H9 (cell line): Measurements from ENCODE around the gene ANXA4. TPM values are rescaled to one million over a fixed set of nuclear protein-coding genes. Genes with fewer than 3 reads are reported as not detected.

Experiments
- DNase-seq: peaks from one replicate; pipeline ENCODE4 v3.0.0-alpha.2; 2017
- H2AFZ ChIP-seq: one replicate; pipeline ENCODE4 v1.6.1; 2013; ENCODE audit warnings: mild to moderate bottlenecking, low read length, control low read depth, moderate library complexity
- H2AK5ac ChIP-seq: 2 replicates; pipeline ENCODE4 v1.6.1; 2013; ENCODE audit warnings: low read length, control low read depth, mixed read lengths; ENCODE audit not compliant: insufficient read length
- H2BK120ac ChIP-seq: one replicate; pipeline ENCODE4 v1.6.1; 2013; ENCODE audit warnings: low read depth, mild to moderate bottlenecking, low read length, control low read depth, inconsistent platforms; ENCODE audit not compliant: poor library complexity, severe bottlenecking
- H2BK12ac ChIP-seq: 2 replicates; pipeline ENCODE4 v1.6.1; 2013; ENCODE audit warnings: low read length, control low read depth, mixed read lengths, low read depth; ENCODE audit not compliant: insufficient read length
- H2BK15ac ChIP-seq: 2 replicates; pipeline ENCODE4 v1.6.1; 2013; ENCODE audit warnings: low read depth, low read length, control low read depth
- H2BK20ac ChIP-seq: one replicate; pipeline ENCODE4 v1.6.1; 2013; ENCODE audit warnings: low read depth, mild to moderate bottlenecking, low read length, control low read depth, inconsistent platforms; ENCODE audit not compliant: poor library complexity, severe bottlenecking
- H2BK5ac ChIP-seq: 2 replicates; pipeline ENCODE4 v1.6.1; 2013; ENCODE audit warnings: low read length, control low read depth, mixed read lengths; ENCODE audit not compliant: insufficient read length
- H3K14ac ChIP-seq: 2 replicates; pipeline ENCODE4 v1.6.1; 2013; ENCODE audit warnings: low read length, control low read depth; ENCODE audit not compliant: insufficient read depth
- H3K18ac ChIP-seq: 2 replicates; pipeline ENCODE4 v1.6.1; 2013; ENCODE audit warnings: low read depth, mild to moderate bottlenecking, mixed read lengths, low read length, control low read depth; ENCODE audit not compliant: insufficient read length
- H3K23ac ChIP-seq: 2 replicates; pipeline ENCODE4 v1.6.1; 2013; ENCODE audit warnings: low read length, control low read depth, mixed read lengths, low read depth; ENCODE audit not compliant: insufficient read length
- H3K23me2 ChIP-seq: 2 replicates; pipeline ENCODE4 v1.6.1; 2013; ENCODE audit warnings: low read depth, mild to moderate bottlenecking, mixed read lengths, low read length, control low read depth; ENCODE audit not compliant: insufficient read length, poor library complexity, severe bottlenecking
- H3K27ac ChIP-seq: 2 replicates; pipeline ENCODE4 v1.5.1; 2013; ENCODE audit warnings: low read length, control low read depth, mixed read lengths, low read depth; ENCODE audit not compliant: insufficient read length
- H3K27me3 ChIP-seq: 2 replicates; pipeline ENCODE4 v1.6.1; 2013; ENCODE audit warnings: low read length, control low read depth, inconsistent platforms; ENCODE audit not compliant: insufficient read depth
- H3K4ac ChIP-seq: 2 replicates; pipeline ENCODE4 v1.6.1; 2013; ENCODE audit warnings: low read depth, mild to moderate bottlenecking, control low read depth, inconsistent platforms, low read length, moderate library complexity
- H3K4me1 ChIP-seq: 2 replicates; pipeline ENCODE4 v1.6.1; 2013; ENCODE audit warnings: low read length, control low read depth, inconsistent platforms; ENCODE audit not compliant: insufficient read depth
- H3K4me2 ChIP-seq: 2 replicates; pipeline ENCODE4 v1.6.1; 2013; ENCODE audit warnings: low read length, control low read depth, mixed read lengths; ENCODE audit not compliant: insufficient read length, insufficient read depth
- H3K56ac ChIP-seq: 2 replicates; pipeline ENCODE4 v1.6.1; 2013; ENCODE audit warnings: low read depth, mild to moderate bottlenecking, mixed read lengths, low read length, control low read depth; ENCODE audit not compliant: insufficient read length
- H3K79me1 ChIP-seq: 2 replicates; pipeline ENCODE4 v1.6.1; 2013; ENCODE audit warnings: low read depth, mild to moderate bottlenecking, moderate library complexity, low read length, control low read depth, inconsistent platforms; ENCODE audit not compliant: insufficient read depth, poor library complexity, severe bottlenecking
- H3K79me2 ChIP-seq: 2 replicates; pipeline ENCODE4 v1.6.1; 2013; ENCODE audit warnings: low read length, control low read depth, inconsistent platforms; ENCODE audit not compliant: insufficient read depth
- H3K9ac ChIP-seq: 2 replicates; pipeline ENCODE4 v1.6.1; 2013; ENCODE audit warnings: low read length, control low read depth, mixed read lengths; ENCODE audit not compliant: insufficient read length; ENCODE audit errors: extremely low read depth
- H3K9me3 ChIP-seq: one replicate; pipeline ENCODE4 v1.6.1; 2013; ENCODE audit warnings: low read depth, low read length, inconsistent platforms; ENCODE audit not compliant: control insufficient read depth
- H3T11ph ChIP-seq: one replicate; pipeline ENCODE4 v1.6.1; 2013; ENCODE audit warnings: mild to moderate bottlenecking, low read length, control low read depth, inconsistent platforms
- H4K20me1 ChIP-seq: one replicate; pipeline ENCODE4 v1.6.1; 2013; ENCODE audit not compliant: control insufficient read depth, insufficient read length, insufficient read depth
- H4K5ac ChIP-seq: 2 replicates; pipeline ENCODE4 v1.6.1; 2013; ENCODE audit warnings: low read depth, mild to moderate bottlenecking, mixed read lengths, low read length, control low read depth; ENCODE audit not compliant: insufficient read length
- H4K8ac ChIP-seq: replicated peaks from 2 replicates; pipeline ENCODE4 v1.6.1; 2013; ENCODE audit warnings: low read length, control low read depth, mixed read lengths, low read depth; ENCODE audit not compliant: insufficient read length
- H4K91ac ChIP-seq: 2 replicates; pipeline ENCODE4 v1.6.1; 2013; ENCODE audit warnings: low read depth, mild to moderate bottlenecking, moderate library complexity, mixed read lengths, low read length, control low read depth; ENCODE audit not compliant: insufficient read length
- H3K27ac Mint-ChIP-seq, 3 experiments: 2 replicates in 2 of 3; 3 replicates in 1 of 3; pipeline ENCODE4 v1.8.0; 2020 to 2021; ENCODE audit warnings: mixed read lengths in 3 of 3, mild to moderate bottlenecking in 1 of 3, moderate library complexity in 1 of 3
- H3K27me3 Mint-ChIP-seq: 2 replicates; pipeline ENCODE4 v1.8.0; 2021; ENCODE audit warnings: low read depth, mild to moderate bottlenecking, moderate library complexity, mixed read lengths
- H3K36me3 Mint-ChIP-seq, 3 experiments: 2 replicates in 2 of 3; 3 replicates in 1 of 3; pipeline ENCODE4 v1.8.0; 2020 to 2021; ENCODE audit warnings: low read depth in 3 of 3, mixed read lengths in 3 of 3; ENCODE audit not compliant: insufficient read depth in 1 of 3
- H3K4me1 Mint-ChIP-seq, 2 experiments: 2 replicates each; pipeline ENCODE4 v1.8.0; 2020; ENCODE audit warnings: mixed read lengths in 2 of 2
- H3K4me3 Mint-ChIP-seq, 2 experiments: 2 replicates in 1 of 2; 3 replicates in 1 of 2; pipeline ENCODE4 v1.8.0; 2020 to 2021; ENCODE audit warnings: mild to moderate bottlenecking in 2 of 2, mixed read lengths in 2 of 2, moderate library complexity in 1 of 2
- H3K9me3 Mint-ChIP-seq, 2 experiments: 2 replicates in 1 of 2; 3 replicates in 1 of 2; pipeline ENCODE4 v1.8.0; 2020; ENCODE audit warnings: mild to moderate bottlenecking in 2 of 2, mixed read lengths in 2 of 2, moderate library complexity in 1 of 2
- CTCF ChIP-seq: fragments of 200-600 bp; sonication (generic); conservative IDR thresholded peaks from 3 replicates; pipeline ENCODE4 v1.8.0; 2021; ENCODE audit warnings: antibody characterized with exemption, mild to moderate bottlenecking
- WGBS: extraction: QIAGEN DNeasy Blood & Tissue Kit; methylation state at CpG from one replicate; pipeline ENCODE4 v1.1.7; 2013; ENCODE audit warnings: missing lambda C conversion rate, low lambda C conversion rate, mixed read lengths; ENCODE audit not compliant: insufficient read length; ENCODE audit errors: extremely low coverage; 5-methylcytosine and 5-hydroxymethylcytosine counted together
- total RNA-seq: library from RNA; stranded (reverse); gene quantifications from 2 replicates; pipeline ENCODE4 v1.2.1, GENCODE V29; 2021

The ANXA4 gene
- total RNA-seq, 1 experiment from 2014 or later, result 14.4 TPM

- no peaks in the 10 kb centered on the region for H3K4me1 ChIP-seq
- H3K9ac ChIP-seq, result no peak overlapping the region
- H2BK120ac ChIP-seq, result no peak overlapping the region
- peaks cover 0 to 4% (median 0%) of the 10 kb centered on the region in 3 experiments; a peak in 1 of 7 replicates for H3K36me3 Mint-ChIP-seq
- H3K27me3 Mint-ChIP-seq, result no peaks in the 10 kb centered on the region
- H4K5ac ChIP-seq, result no peak overlapping the region
- no peak overlapping the region for H3K56ac ChIP-seq
- H3K23ac ChIP-seq, result no peak overlapping the region
- peaks cover 6 to 10% of the 10 kb centered on the region in 2 experiments for H3K4me1 Mint-ChIP-seq
- no peaks in the 10 kb centered on the region for H4K20me1 ChIP-seq
- no peak overlapping the region for H3T11ph ChIP-seq
- H3K27ac ChIP-seq, result no peak overlapping the region
- H3K4ac ChIP-seq, result no peak overlapping the region
- no CpG with 5 or more reads among the region's 1 CpG for WGBS
- H4K8ac ChIP-seq, result no peak overlapping the region
- no peak overlapping the region for H4K91ac ChIP-seq
- no peak overlapping the region for H2BK5ac ChIP-seq
- no peak overlapping the region for H3K4me2 ChIP-seq
- no peaks in the 10 kb centered on the region for H3K9me3 Mint-ChIP-seq
- H3K23me2 ChIP-seq, result no peaks in the 10 kb centered on the region
- no peak overlapping the region for H2AFZ ChIP-seq
- TF ChIP-seq CTCF, result no peak
- no peak overlapping the region for H2BK15ac ChIP-seq
- H3K79me1 ChIP-seq, result no peaks in the 10 kb centered on the region
- H3K4me3 Mint-ChIP-seq, result no peak overlapping the region
- no peak overlapping the region for H3K14ac ChIP-seq
- H2BK20ac ChIP-seq, result no peak overlapping the region
- DNase-seq, result no peak
- no peak overlapping the region for H2BK12ac ChIP-seq
- no peaks in the 10 kb centered on the region for H3K79me2 ChIP-seq
- H3K9me3 ChIP-seq, result no peaks in the 10 kb centered on the region
- H2AK5ac ChIP-seq, result no peak overlapping the region
- H3K18ac ChIP-seq, result no peak overlapping the region
- no peak overlapping the region for H3K27ac Mint-ChIP-seq
- H3K27me3 ChIP-seq, result no peaks in the 10 kb centered on the region
Measured at GRCh38 chr2:69805887-69806286, 64.0 kb downstream of the ANXA4 start.
